IPS-20b (cell line): ENCODE data around the gene POLRMT.

Experiments used
- H3K27ac ChIP-seq: one replicate; pipeline ENCODE4 v1.5.1; 2013; ENCODE audit warnings: low read length
- H3K27me3 ChIP-seq: 2 replicates; pipeline ENCODE4 v1.6.1; 2013; ENCODE audit warnings: mild to moderate bottlenecking, low read length, inconsistent platforms; ENCODE audit not compliant: insufficient read depth
- H3K36me3 ChIP-seq: 2 replicates; pipeline ENCODE4 v1.6.1; 2013; ENCODE audit warnings: low read depth, mild to moderate bottlenecking, inconsistent platforms, low read length, moderate library complexity; ENCODE audit not compliant: insufficient read depth
- H3K4me1 ChIP-seq: 2 replicates; pipeline ENCODE4 v1.6.1; 2013; ENCODE audit warnings: mild to moderate bottlenecking, control low read depth, inconsistent platforms, low read length, moderate library complexity; ENCODE audit not compliant: insufficient read depth
- H3K4me3 ChIP-seq: 2 replicates; pipeline ENCODE4 v1.5.1; 2013; ENCODE audit warnings: mild to moderate bottlenecking, low read length, inconsistent platforms
- H3K9ac ChIP-seq: 2 replicates; pipeline ENCODE4 v1.6.1; 2013; ENCODE audit warnings: low read depth, mild to moderate bottlenecking, inconsistent platforms, low read length, moderate library complexity
- H3K9me3 ChIP-seq: 2 replicates; pipeline ENCODE4 v1.6.1; 2013; ENCODE audit warnings: mild to moderate bottlenecking, low read depth, low read length, inconsistent platforms; ENCODE audit not compliant: insufficient read depth

POLRMT gene

GRCh38 chr19:650121-650520 is 16.8 kb upstream of the POLRMT start:
- Histone ChIP-seq H3K36me3 (peaks cover 41% of the 10 kb centered on the region), H3K27ac (no peak overlapping the region), H3K4me1 (no peaks in the 10 kb centered on the region), H3K9me3 (no peaks in the 10 kb centered on the region), H3K27me3 (no peaks in the 10 kb centered on the region), H3K9ac (no peak overlapping the region), H3K4me3 (no peak overlapping the region)

DNA sequence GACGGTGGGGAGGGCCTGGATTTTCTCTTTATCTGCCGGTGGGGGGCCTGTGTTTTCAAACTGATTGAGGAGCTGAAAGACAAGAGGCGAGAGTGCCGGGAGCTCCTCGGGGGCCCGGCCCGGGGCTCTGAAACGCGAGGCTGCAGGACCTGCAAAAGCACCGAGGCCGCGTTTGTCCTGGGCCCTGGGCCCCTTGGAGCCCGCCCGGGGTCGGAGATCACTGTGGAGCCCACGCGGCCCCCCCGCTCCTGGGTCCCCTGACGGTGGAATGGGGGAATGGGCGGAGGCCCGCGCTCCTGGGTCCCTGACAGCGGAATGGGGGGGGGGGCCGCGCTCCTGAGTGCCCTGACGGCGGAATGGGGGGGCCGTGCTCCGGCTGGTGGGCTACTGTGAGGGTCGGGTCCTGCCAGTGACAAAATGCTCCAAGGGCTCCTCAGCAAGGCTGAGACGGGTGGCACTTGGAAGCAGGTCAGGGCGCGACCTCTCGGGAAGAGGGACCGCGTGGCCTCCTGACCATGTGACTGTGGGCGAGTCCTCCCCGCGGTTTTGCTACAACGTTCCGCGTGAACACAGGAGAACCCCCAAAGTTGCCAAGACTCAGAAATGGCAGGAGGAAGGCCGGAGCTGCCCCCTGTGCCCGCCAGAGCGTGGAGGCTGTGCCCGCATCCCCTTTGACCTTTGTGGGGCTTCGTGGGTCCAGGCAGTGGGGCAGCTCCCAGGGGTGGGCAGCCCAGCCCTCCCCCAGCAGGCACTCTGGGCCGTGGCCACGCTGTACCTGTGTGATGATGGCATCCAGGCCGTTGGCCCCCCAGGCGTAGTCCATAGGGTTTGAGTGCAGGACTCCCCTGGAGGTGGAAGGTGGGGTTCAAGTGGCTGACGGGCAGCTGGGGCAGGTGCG is 15.8 kb upstream of the POLRMT start:
- Histone ChIP-seq H3K27ac (no peak overlapping the region), H3K36me3 (peaks cover 41% of the 10 kb centered on the region), H3K4me3 (no peak overlapping the region)

DNA sequence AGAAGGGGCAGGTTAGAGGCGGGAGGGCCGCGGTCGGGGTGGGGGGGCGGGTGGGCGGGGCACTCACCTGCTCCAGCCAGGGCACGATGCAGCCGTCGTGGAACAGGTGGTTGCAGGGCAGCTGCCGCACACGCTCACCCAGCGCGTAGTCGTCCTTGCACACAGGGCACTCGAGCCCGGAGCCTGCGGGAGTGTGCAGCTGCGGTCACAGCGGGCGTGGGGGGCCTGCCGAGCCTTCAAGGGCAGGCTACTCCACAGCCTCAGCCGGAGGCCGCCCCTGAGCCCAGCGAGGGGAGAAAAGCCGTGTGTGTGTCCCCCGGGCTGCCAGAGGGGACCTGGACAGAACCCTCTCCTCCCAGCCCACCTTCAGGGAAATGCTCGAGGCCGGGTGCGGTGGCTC is 15.0 kb upstream of the POLRMT start:
- Histone ChIP-seq H3K9ac (no peak overlapping the region), H3K4me3 (no peak overlapping the region), H3K27me3 (no peaks in the 10 kb centered on the region), H3K9me3 (no peaks in the 10 kb centered on the region), H3K36me3 (peaks cover 35% of the 10 kb centered on the region), H3K27ac (no peak overlapping the region), H3K4me1 (no peaks in the 10 kb centered on the region)

More for the DNA sequence above, 15.8 kb upstream of the POLRMT start:
- no peaks in the 10 kb centered on the region for H3K9me3 ChIP-seq
- no peaks in the 10 kb centered on the region for H3K27me3 ChIP-seq
- H3K9ac ChIP-seq = no peak overlapping the region
- no peaks in the 10 kb centered on the region for H3K4me1 ChIP-seq

- Histone ChIP-seq H3K4me1 (no peaks in the 10 kb centered on the region), H3K4me3 (no peak overlapping the region), H3K9me3 (no peaks in the 10 kb centered on the region), H3K27me3 (no peaks in the 10 kb centered on the region), H3K9ac (no peak overlapping the region), H3K36me3 (peaks cover 35% of the 10 kb centered on the region), H3K27ac (no peak overlapping the region)
These were observed 14.4 kb upstream of the POLRMT start for GRCh38 chr19:647566-648284.

DNA sequence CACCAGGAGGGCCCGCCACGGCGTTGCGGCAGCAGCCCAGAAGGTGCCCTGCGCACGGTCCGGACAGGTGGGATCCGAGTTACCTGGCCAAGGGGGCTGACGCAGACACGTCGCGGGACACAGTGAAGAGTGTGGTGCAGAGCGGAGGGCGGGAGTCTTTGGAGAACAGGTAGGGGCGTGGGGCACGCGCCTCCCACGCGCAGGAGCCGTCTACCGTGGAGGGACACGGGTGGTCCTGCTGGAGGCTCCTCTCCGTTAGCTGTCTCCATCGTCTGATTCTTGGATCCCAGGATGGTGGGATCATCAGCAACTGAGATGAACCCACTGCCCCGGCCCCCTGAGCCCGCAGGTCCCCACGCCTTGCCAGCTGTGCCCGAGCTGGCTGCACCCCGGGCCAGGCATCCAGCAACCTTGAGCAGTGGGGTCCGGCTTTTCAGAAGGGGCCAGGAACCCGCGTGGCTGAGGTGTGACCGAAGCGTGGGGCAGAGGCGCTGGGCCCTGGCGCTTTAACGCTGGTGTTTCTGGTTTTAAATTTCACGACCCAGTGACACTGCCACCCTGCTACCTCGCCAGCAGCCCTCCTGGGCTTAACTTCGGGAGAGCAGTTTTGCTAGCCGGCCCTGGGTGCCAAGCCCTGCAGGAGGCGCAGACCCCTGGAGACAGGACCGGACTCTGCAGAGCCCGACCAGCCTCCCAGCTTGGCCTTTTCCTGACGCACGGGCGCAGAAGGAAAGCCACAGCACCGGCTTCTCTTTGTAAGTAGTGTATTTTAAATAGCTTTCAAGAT is 13.6 kb upstream of the POLRMT start:
- Histone ChIP-seq H3K36me3 (peaks cover 35% of the 10 kb centered on the region), H3K9me3 (no peaks in the 10 kb centered on the region), H3K27me3 (no peaks in the 10 kb centered on the region), H3K4me1 (no peaks in the 10 kb centered on the region), H3K4me3 (no peak overlapping the region), H3K9ac (no peak overlapping the region), H3K27ac (no peak overlapping the region)

- Histone ChIP-seq H3K4me3 (no peak overlapping the region), H3K36me3 (peaks cover 30% of the 10 kb centered on the region), H3K27me3 (no peaks in the 10 kb centered on the region)
These were observed 12.8 kb upstream of the POLRMT start for GRCh38 chr19:645912-646778.

GRCh38 chr19:644789-645188 is 11.5 kb upstream of the POLRMT start:
- no peaks in the 10 kb centered on the region for H3K4me1 ChIP-seq
- no peak overlapping the region for H3K9ac ChIP-seq
- H3K4me3 ChIP-seq = no peak overlapping the region
- H3K9me3 ChIP-seq = no peaks in the 10 kb centered on the region
- H3K36me3 ChIP-seq = peaks cover 24% of the 10 kb centered on the region
- H3K27me3 ChIP-seq = no peaks in the 10 kb centered on the region
- no peak overlapping the region for H3K27ac ChIP-seq

More at GRCh38 chr19:645912-646778, 12.8 kb upstream of the POLRMT start:
- no peaks in the 10 kb centered on the region for H3K4me1 ChIP-seq
- H3K9ac ChIP-seq = no peak overlapping the region
- no peaks in the 10 kb centered on the region for H3K9me3 ChIP-seq
- H3K27ac ChIP-seq = no peak overlapping the region

DNA sequence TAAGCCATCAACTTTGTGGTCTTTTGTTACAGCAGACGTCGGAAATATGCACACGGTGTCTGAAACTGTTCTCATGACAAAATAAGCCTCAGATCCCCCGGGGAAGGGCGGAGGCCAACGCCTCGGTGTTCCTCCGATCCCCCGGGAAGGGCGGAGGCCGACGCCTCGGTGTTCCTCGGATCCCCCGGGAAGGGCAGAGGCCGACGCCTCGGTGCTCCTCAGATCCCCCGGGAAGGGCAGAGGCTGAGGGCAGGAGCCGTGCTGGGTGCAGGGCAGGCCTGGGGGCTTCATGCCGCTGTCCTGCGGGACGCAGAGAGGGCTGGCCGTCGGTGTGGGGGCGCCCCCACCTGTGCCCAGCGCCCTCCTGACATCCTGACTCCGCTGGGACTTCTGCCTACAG is 11.0 kb upstream of the POLRMT start:
- H3K9me3 ChIP-seq = no peaks in the 10 kb centered on the region
- H3K36me3 ChIP-seq = peaks cover 21% of the 10 kb centered on the region
- H3K27ac ChIP-seq = no peak overlapping the region
- peaks cover under 1% of the 10 kb centered on the region; the same call in 1 of the 2 replicates for H3K27me3 ChIP-seq
- no peak overlapping the region for H3K4me3 ChIP-seq
- no peak overlapping the region for H3K9ac ChIP-seq
- no peaks in the 10 kb centered on the region for H3K4me1 ChIP-seq

- H3K36me3 ChIP-seq = peaks cover 16% of the 10 kb centered on the region
These were observed 10.4 kb upstream of the POLRMT start for GRCh38 chr19:643736-644135.

GRCh38 chr19:642767-643727 is 9.7 kb upstream of the POLRMT start:
- Histone ChIP-seq H3K4me1 (no peaks in the 10 kb centered on the region), H3K27me3 (peaks cover 14% of the 10 kb centered on the region), H3K27ac (no peak overlapping the region), H3K9ac (no peak overlapping the region), H3K4me3 (no peak overlapping the region), H3K36me3 (peaks cover 12% of the 10 kb centered on the region), H3K9me3 (no peaks in the 10 kb centered on the region)

More at GRCh38 chr19:643736-644135, 10.4 kb upstream of the POLRMT start:
- no peaks in the 10 kb centered on the region for H3K9me3 ChIP-seq
- no peak overlapping the region for H3K9ac ChIP-seq
- no peaks in the 10 kb centered on the region for H3K4me1 ChIP-seq
- H3K4me3 ChIP-seq = no peak overlapping the region
- peaks cover 7% of the 10 kb centered on the region for H3K27me3 ChIP-seq
- no peak overlapping the region for H3K27ac ChIP-seq
